K562 (cell line): ENCODE measurements around the gene MBP. TPM values are rescaled to one million over a fixed set of nuclear protein-coding genes. Genes with fewer than 3 reads are reported as not detected.

Source experiments
- ATAC-seq: fragments of 200-7000 bp; cut with Tn5 transposase; 3 replicates; pipeline ENCODE4 v1.9.1; 2020; ENCODE audit warnings: moderate library complexity
- BruUV-seq: library from RNA; stranded (reverse); fragments of 400-500 nt; replicated peaks from 2 replicates; lab custom pipeline; 2021; lab: Mats Ljungman, UMichigan
- CTCF ChIA-PET: fragments of 300-600 bp; formaldehyde crosslinking; extraction: SDS; loops from one replicate; lab custom pipeline; 2021; ENCODE audit warnings: low intra/inter-chr PET ratio; lab: Yijun Ruan, JAX
- POLR2A ChIA-PET: fragments of 300-600, 350-650 bp; sonication (Branson Sonifier 250); formaldehyde crosslinking; extraction: SDS; loops from one replicate; lab custom pipeline; 2021; ENCODE audit warnings: antibody characterized with exemption, inconsistent platforms; lab: Yijun Ruan, JAX
- DNase-seq, 4 experiments: peaks; one replicate each; pipeline versions ENCODE4 v3.0.0 to v3.0.0-alpha.2; 2011 to 2018; ENCODE audit warnings: low spot score in 3 of 4, mixed read lengths in 3 of 4; ENCODE audit errors: extremely low read depth in 1 of 4
- FAIRE-seq: peaks from 2 replicates; lab custom pipeline; 2011; peaks lifted over from hg19 to GRCh38; lab: Jason Lieb, UNC
- H2AFZ ChIP-seq: 2 replicates; pipeline ENCODE4 v1.6.0; 2011; ENCODE audit warnings: low read depth, low read length, control low read depth, inconsistent platforms
- H3K27ac ChIP-seq: fragments of 200-600 bp; 3 replicates; pipeline ENCODE4 v1.8.0; 2011; ENCODE audit warnings: low read depth, mild to moderate bottlenecking, control low read depth, inconsistent platforms, low read length, moderate library complexity, mixed read lengths; ENCODE audit errors: extremely low read depth
- H3K27me3 ChIP-seq, 2 experiments: fragments of 300-600 bp in 1 of 2; 2 replicates in 1 of 2; 3 replicates in 1 of 2; pipeline versions ENCODE4 v1.6.0 to v1.8.0; 2011; ENCODE audit warnings: inconsistent platforms in 2 of 2, low read length in 2 of 2, mild to moderate bottlenecking in 1 of 2, mixed read lengths in 1 of 2, moderate library complexity in 1 of 2; ENCODE audit not compliant: control insufficient read depth in 2 of 2, insufficient read depth in 2 of 2
- H3K36me3 ChIP-seq: fragments of 300-600 bp; 3 replicates; pipeline ENCODE4 v1.8.0; 2011; ENCODE audit warnings: mild to moderate bottlenecking, low read length, inconsistent platforms; ENCODE audit not compliant: control insufficient read depth, insufficient read depth
- H3K4me1 ChIP-seq, 2 experiments: fragments of 200-600 bp in 1 of 2; replicated peaks in 1 of 2; 2 replicates in 1 of 2; 3 replicates in 1 of 2; pipeline versions ENCODE4 v1.5.1 to v1.8.0; 2011; ENCODE audit warnings: inconsistent platforms in 2 of 2, low read length in 2 of 2, mild to moderate bottlenecking in 1 of 2, mixed read lengths in 1 of 2, moderate library complexity in 1 of 2; ENCODE audit not compliant: control insufficient read depth in 2 of 2, insufficient read depth in 2 of 2
- H3K4me2 ChIP-seq: 2 replicates; pipeline ENCODE4 v1.6.1; 2011; ENCODE audit warnings: low read length, control low read depth, inconsistent platforms, mixed read lengths; ENCODE audit not compliant: insufficient read depth
- H3K4me3 ChIP-seq: fragments of 200-600 bp; sonication (generic), shearing (Covaris generic); 2 replicates; pipeline ENCODE4 v1.5.1; 2016; ENCODE audit warnings: control low read depth, inconsistent platforms
- H3K79me2 ChIP-seq: fragments of 200-600 bp; 3 replicates; pipeline ENCODE4 v1.8.0; 2011; ENCODE audit warnings: low read length, inconsistent platforms; ENCODE audit not compliant: control insufficient read depth, insufficient read depth
- H3K9ac ChIP-seq, 2 experiments: 2 replicates each; pipeline versions ENCODE4 v1.6.0 to v1.6.1; 2011; ENCODE audit warnings: low read depth in 2 of 2, low read length in 2 of 2, control low read depth in 1 of 2, inconsistent platforms in 1 of 2, mild to moderate bottlenecking in 1 of 2, mixed read lengths in 1 of 2; ENCODE audit not compliant: insufficient read depth in 1 of 2
- H3K9me1 ChIP-seq: one replicate; pipeline ENCODE4 v1.6.0; 2011; ENCODE audit warnings: inconsistent platforms, mild to moderate bottlenecking, low read length, moderate library complexity; ENCODE audit not compliant: control insufficient read depth, insufficient read depth
- H3K9me3 ChIP-seq: replicated peaks from 2 replicates; pipeline ENCODE4 v1.5.1; 2011; ENCODE audit warnings: low read depth, low read length, inconsistent platforms; ENCODE audit not compliant: control insufficient read depth, insufficient read depth
- H4K20me1 ChIP-seq: replicated peaks from 2 replicates; pipeline ENCODE4 v1.6.1; 2011; ENCODE audit warnings: low read length, inconsistent platforms, mixed read lengths; ENCODE audit not compliant: control insufficient read depth, insufficient read depth
- CXXC5 ChIP-seq: fragments of 250-450 bp; sonication (Bioruptor Pico); IDR thresholded peaks from 2 replicates; pipeline ENCODE4 v1.8.0; 2022; ENCODE audit warnings: inconsistent platforms, mild to moderate bottlenecking, moderate library complexity
- EGR1 ChIP-seq: fragments of 450-650 bp; conservative IDR thresholded peaks from 2 replicates; pipeline ENCODE4 v1.6.1; 2017; ENCODE audit warnings: mild to moderate bottlenecking
- FOXP1 ChIP-seq: sonication (generic); formaldehyde crosslinking; IDR thresholded peaks from 2 replicates; pipeline ENCODE4 v1.8.0; 2022; ENCODE audit warnings: mild to moderate bottlenecking, missing genetic modification reagents
- ILF3 ChIP-seq: fragments of 450-650 bp; IDR thresholded peaks from 2 replicates; pipeline ENCODE4 v1.6.1; 2018; ENCODE audit warnings: antibody characterized with exemption, mild to moderate bottlenecking, moderate library complexity, borderline replicate concordance
- MCM2 ChIP-seq: fragments of 450-650 bp; IDR thresholded peaks from 2 replicates; pipeline ENCODE4 v1.6.1; 2017; ENCODE audit warnings: low read depth, mild to moderate bottlenecking
- MEF2A ChIP-seq: IDR thresholded peaks from 2 replicates; pipeline ENCODE4 v1.6.1; 2011; ENCODE audit warnings: low read depth, mild to moderate bottlenecking, low read length, moderate library complexity; ENCODE audit not compliant: control insufficient read depth
- NCOA4 ChIP-seq: fragments of 450-650 bp; IDR thresholded peaks from 2 replicates; pipeline ENCODE4 v1.6.1; 2018; ENCODE audit warnings: mild to moderate bottlenecking; ENCODE audit not compliant: partially characterized antibody
- NFATC3 ChIP-seq: fragments of 450-650 bp; IDR thresholded peaks from 2 replicates; pipeline ENCODE4 v1.6.1; 2017; ENCODE audit warnings: mild to moderate bottlenecking
- TCF7 ChIP-seq: sonication (generic); IDR thresholded peaks from 2 replicates; pipeline ENCODE4 v1.6.1; 2016; ENCODE audit warnings: antibody characterized with exemption, borderline replicate concordance
- ZNF197 ChIP-seq: fragments of 200-800 bp; sonication (Bioruptor generic); IDR thresholded peaks from 2 replicates; pipeline ENCODE4 v1.6.1; 2016; ENCODE audit warnings: low read depth, missing genetic modification characterization, missing compliant biosample characterization
- ZNF696 ChIP-seq: fragments of 250-450 bp; sonication (Bioruptor Pico); conservative IDR thresholded peaks from 2 replicates; pipeline ENCODE4 v1.4.0; 2020; ENCODE audit warnings: mild to moderate bottlenecking, moderate library complexity
- ZNF77 ChIP-seq: fragments of 250-450 bp; sonication (Bioruptor Pico); IDR thresholded peaks from 2 replicates; pipeline ENCODE4 v1.5.0; 2020
- WGBS: fragments of 100-300 bp; shearing (Covaris generic); methylation state at CpG from one replicate; pipeline ENCODE4 v1.1.6; 2016; ENCODE audit warnings: low coverage, mixed read lengths; ENCODE audit not compliant: insufficient coverage; ENCODE audit errors: missing lambda C conversion rate; 5-methylcytosine and 5-hydroxymethylcytosine counted together
- in situ Hi-C: fragments of 300-500 bp; cut with MboI; formaldehyde crosslinking; loops from 4 replicates; pipeline ENCODE4 v1.15.0; 2018; ENCODE audit warnings: inconsistent platforms, mixed read lengths
- intact Hi-C: fragments of 100-400 bp; cut with micrococcal nuclease; formaldehyde crosslinking; loops from 2 replicates; pipeline ENCODE4 v1.14.2; 2022
- polyA plus RNA-seq, 8 experiments: library from polyadenylated mRNA; depleted of rRNA in 4 of 8; stranded (reverse) in 5 of 8; unstranded in 3 of 8; fragments of >200 nt; fragmentation: Nextera tagmentation in 2 of 8; fragmentation: Illumina TruSeq in 1 of 8; extraction: Ambion mirVana in 2 of 8; extraction: Trizol in 1 of 8; gene quantifications; 2 replicates each; pipeline versions ENCODE4 v1.2.1 to v1.2.3, GENCODE V29; 2011 to 2014; ENCODE audit warnings: inconsistent platforms in 1 of 8, missing spikeins in 1 of 8
- total RNA-seq, 7 experiments: library from RNA; depleted of rRNA in 6 of 7; stranded (reverse); fragments of >200 nt in 6 of 7; fragmentation: Illumina TruSeq in 2 of 7; extraction: Trizol in 2 of 7; gene quantifications; 2 replicates each; pipeline versions ENCODE4 v1.2.1 to v1.2.3, GENCODE V29; 2011 to 2021; ENCODE audit warnings: low replicate concordance in 1 of 7
- TF ChIP-seq, protein P1 (sequence below): sonication (generic); formaldehyde crosslinking; IDR thresholded peaks from 2 replicates; pipeline ENCODE4 v1.8.0; 2022; ENCODE audit warnings: mild to moderate bottlenecking, missing genetic modification reagents
- TF ChIP-seq, protein P2 (sequence below): fragments of 250-450 bp; sonication (Bioruptor Pico); IDR thresholded peaks from 2 replicates; pipeline ENCODE4 v1.4.0; 2020; ENCODE audit warnings: mild to moderate bottlenecking, moderate library complexity
- TF ChIP-seq, protein P3 (sequence below): fragments of 250-450 bp; sonication (Bioruptor Pico); IDR thresholded peaks from 2 replicates; pipeline ENCODE4 v1.4.0; 2020; ENCODE audit warnings: mild to moderate bottlenecking, moderate library complexity

Gene MBP
- total and polyA plus RNA-seq, 9 of the 15 experiments (the other 6 are each of a cell fraction or from before 2014, with no cell fraction given) = 0.09 TPM; not detected in 8

DNA sequence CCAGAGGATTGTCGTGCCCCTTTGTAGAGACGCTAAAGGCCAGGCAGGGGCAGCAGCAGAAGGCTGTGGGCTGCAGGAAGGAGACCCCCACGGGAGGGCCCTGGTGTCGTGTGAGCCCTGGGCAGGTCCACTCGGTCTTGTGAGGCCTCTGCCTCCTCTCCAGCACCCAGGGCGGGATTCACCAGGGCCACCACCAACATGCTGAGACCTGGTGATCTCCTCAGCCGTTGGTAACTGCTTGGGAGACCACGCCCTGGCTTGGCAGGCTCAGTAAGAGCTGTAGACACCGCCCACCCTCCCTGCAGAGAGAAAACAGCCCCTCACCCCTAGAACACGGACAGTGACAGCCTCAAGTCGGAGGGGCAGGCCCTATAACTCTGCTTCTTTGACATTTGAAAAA lies 21.1 kb downstream of the MBP start:
- Histone ChIP-seq H3K79me2 (no peaks in the 10 kb centered on the region), H3K4me3 (no peak overlapping the region), H4K20me1 (no peaks in the 10 kb centered on the region), H3K36me3 (no peaks in the 10 kb centered on the region), H3K27me3 (peaks cover 0 to 23% of the 10 kb centered on the region in 2 experiments; a peak in 2 of 5 replicates), H3K9me1 (no peaks in the 10 kb centered on the region), H3K9me3 (no peaks in the 10 kb centered on the region), H3K27ac (no peak overlapping the region), H3K9ac (no peak overlapping the region), H3K4me1 (peaks cover 0 to 5% of the 10 kb centered on the region in 2 experiments; a peak in 1 of 5 replicates), H2AFZ (no peak overlapping the region), H3K4me2 (no peak overlapping the region)
- intact Hi-C loops = no loop called here
- ChIA-PET CTCF (no interaction called here), POLR2A (interaction anchor here (0.6 kb wide), 1 partner anchor 533 kb away, joined by 3 read pairs; no protein-coding TSS in a partner anchor)
- FAIRE-seq (no peak), DNase-seq (no peak), ATAC-seq (no peak)
- WGBS = 3% methylated on average over 3 of the region's 11 CpGs
- in situ Hi-C loops = no loop called here
- BruUV-seq = no TSS peak
- TF ChIP-seq ILF3 = no peak
- TF ChIP-seq, protein P1, sequence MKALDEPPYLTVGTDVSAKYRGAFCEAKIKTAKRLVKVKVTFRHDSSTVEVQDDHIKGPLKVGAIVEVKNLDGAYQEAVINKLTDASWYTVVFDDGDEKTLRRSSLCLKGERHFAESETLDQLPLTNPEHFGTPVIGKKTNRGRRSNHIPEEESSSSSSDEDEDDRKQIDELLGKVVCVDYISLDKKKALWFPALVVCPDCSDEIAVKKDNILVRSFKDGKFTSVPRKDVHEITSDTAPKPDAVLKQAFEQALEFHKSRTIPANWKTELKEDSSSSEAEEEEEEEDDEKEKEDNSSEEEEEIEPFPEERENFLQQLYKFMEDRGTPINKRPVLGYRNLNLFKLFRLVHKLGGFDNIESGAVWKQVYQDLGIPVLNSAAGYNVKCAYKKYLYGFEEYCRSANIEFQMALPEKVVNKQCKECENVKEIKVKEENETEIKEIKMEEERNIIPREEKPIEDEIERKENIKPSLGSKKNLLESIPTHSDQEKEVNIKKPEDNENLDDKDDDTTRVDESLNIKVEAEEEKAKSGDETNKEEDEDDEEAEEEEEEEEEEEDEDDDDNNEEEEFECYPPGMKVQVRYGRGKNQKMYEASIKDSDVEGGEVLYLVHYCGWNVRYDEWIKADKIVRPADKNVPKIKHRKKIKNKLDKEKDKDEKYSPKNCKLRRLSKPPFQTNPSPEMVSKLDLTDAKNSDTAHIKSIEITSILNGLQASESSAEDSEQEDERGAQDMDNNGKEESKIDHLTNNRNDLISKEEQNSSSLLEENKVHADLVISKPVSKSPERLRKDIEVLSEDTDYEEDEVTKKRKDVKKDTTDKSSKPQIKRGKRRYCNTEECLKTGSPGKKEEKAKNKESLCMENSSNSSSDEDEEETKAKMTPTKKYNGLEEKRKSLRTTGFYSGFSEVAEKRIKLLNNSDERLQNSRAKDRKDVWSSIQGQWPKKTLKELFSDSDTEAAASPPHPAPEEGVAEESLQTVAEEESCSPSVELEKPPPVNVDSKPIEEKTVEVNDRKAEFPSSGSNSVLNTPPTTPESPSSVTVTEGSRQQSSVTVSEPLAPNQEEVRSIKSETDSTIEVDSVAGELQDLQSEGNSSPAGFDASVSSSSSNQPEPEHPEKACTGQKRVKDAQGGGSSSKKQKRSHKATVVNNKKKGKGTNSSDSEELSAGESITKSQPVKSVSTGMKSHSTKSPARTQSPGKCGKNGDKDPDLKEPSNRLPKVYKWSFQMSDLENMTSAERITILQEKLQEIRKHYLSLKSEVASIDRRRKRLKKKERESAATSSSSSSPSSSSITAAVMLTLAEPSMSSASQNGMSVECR (CRISPR knock-in tag) = no peak
- TF ChIP-seq ZNF77 (CRISPR knock-in tag) = no peak
- no peak for TF ChIP-seq EGR1
- no peak for TF ChIP-seq ZNF197 (CRISPR knock-in tag)
- no peak for TF ChIP-seq NCOA4
- TF ChIP-seq ZNF696 (CRISPR knock-in tag) = no peak
- TF ChIP-seq MEF2A = no peak
- no peak for TF ChIP-seq NFATC3
- TF ChIP-seq FOXP1 (CRISPR knock-in tag) = no peak
- TF ChIP-seq, protein P2, sequence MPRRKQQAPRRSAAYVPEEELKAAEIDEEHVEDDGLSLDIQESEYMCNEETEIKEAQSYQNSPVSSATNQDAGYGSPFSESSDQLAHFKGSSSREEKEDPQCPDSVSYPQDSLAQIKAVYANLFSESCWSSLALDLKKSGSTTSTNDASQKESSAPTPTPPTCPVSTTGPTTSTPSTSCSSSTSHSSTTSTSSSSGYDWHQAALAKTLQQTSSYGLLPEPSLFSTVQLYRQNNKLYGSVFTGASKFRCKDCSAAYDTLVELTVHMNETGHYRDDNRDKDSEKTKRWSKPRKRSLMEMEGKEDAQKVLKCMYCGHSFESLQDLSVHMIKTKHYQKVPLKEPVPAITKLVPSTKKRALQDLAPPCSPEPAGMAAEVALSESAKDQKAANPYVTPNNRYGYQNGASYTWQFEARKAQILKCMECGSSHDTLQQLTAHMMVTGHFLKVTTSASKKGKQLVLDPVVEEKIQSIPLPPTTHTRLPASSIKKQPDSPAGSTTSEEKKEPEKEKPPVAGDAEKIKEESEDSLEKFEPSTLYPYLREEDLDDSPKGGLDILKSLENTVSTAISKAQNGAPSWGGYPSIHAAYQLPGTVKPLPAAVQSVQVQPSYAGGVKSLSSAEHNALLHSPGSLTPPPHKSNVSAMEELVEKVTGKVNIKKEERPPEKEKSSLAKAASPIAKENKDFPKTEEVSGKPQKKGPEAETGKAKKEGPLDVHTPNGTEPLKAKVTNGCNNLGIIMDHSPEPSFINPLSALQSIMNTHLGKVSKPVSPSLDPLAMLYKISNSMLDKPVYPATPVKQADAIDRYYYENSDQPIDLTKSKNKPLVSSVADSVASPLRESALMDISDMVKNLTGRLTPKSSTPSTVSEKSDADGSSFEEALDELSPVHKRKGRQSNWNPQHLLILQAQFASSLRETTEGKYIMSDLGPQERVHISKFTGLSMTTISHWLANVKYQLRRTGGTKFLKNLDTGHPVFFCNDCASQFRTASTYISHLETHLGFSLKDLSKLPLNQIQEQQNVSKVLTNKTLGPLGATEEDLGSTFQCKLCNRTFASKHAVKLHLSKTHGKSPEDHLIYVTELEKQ (CRISPR knock-in tag) = no peak
- no peak for TF ChIP-seq TCF7
- TF ChIP-seq, protein P3, sequence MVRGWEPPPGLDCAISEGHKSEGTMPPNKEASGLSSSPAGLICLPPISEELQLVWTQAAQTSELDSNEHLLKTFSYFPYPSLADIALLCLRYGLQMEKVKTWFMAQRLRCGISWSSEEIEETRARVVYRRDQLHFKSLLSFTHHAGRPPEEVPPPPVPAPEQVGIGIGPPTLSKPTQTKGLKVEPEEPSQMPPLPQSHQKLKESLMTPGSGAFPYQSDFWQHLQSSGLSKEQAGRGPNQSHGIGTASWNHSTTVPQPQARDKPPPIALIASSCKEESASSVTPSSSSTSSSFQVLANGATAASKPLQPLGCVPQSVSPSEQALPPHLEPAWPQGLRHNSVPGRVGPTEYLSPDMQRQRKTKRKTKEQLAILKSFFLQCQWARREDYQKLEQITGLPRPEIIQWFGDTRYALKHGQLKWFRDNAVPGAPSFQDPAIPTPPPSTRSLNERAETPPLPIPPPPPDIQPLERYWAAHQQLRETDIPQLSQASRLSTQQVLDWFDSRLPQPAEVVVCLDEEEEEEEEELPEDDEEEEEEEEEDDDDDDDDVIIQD (CRISPR knock-in tag) = no peak
- TF ChIP-seq CXXC5 (CRISPR knock-in tag) = no peak
- no peak for TF ChIP-seq MCM2
